H1 (cell line): ENCODE data around the gene R3HDM2. TPM values are rescaled to one million over a fixed set of nuclear protein-coding genes. Genes with fewer than 3 reads are reported as not detected.

Experiments used
- ASH2L ChIP-seq: fragments of 200-600, 300-600 bp; sonication (generic); IDR thresholded peaks from one replicate; pipeline ENCODE4 v1.7.1; 2017; ENCODE audit warnings: low read length
- GABPA ChIP-seq: IDR thresholded peaks from 2 replicates; pipeline ENCODE4 v1.6.1; 2011; ENCODE audit warnings: mild to moderate bottlenecking, low read length, moderate library complexity, borderline replicate concordance; ENCODE audit not compliant: insufficient read depth
- SIN3A ChIP-seq, 2 experiments: IDR thresholded peaks in 1 of 2; conservative IDR thresholded peaks in 1 of 2; 2 replicates each; pipeline ENCODE4 v1.6.1; 2011 to 2012; ENCODE audit warnings: low read length in 2 of 2, improper control_type of control experiment in 1 of 2, low read depth in 1 of 2, mild to moderate bottlenecking in 1 of 2
- SUZ12 ChIP-seq: fragments of 200-600 bp; sonication (generic); IDR thresholded peaks from 2 replicates; pipeline ENCODE4 v1.6.1; 2012; ENCODE audit warnings: mild to moderate bottlenecking, inconsistent platforms, low read length, moderate library complexity, mixed read lengths
- polyA plus RNA-seq, 7 experiments: library from polyadenylated mRNA; depleted of rRNA in 3 of 7; stranded (reverse) in 5 of 7; unstranded in 2 of 7; fragments of >200 nt in 5 of 7; fragments of 200-250 nt in 2 of 7; gene quantifications; 1 replicate in 5 of 7; 2 replicates in 1 of 7; 4 replicates in 1 of 7; pipeline versions ENCODE4 v1.2.1 to v1.2.3, GENCODE V29; 2011 to 2013; ENCODE audit warnings: missing spikeins in 2 of 7, mixed read lengths in 2 of 7
- total RNA-seq: library from RNA; stranded (reverse); fragmentation: NEBNext Ultra II Directional; extraction: Animal tissue kit (Norgen Biotek cat#: 25700); gene quantifications from 2 replicates; pipeline ENCODE4 v1.2.1, GENCODE V29; 2021

The R3HDM2 gene
- total and polyA plus RNA-seq, 2 of the 8 experiments (the other 6 are each of a cell fraction or from before 2014, with no cell fraction given): 25.6 to 27.0 TPM

DNA sequence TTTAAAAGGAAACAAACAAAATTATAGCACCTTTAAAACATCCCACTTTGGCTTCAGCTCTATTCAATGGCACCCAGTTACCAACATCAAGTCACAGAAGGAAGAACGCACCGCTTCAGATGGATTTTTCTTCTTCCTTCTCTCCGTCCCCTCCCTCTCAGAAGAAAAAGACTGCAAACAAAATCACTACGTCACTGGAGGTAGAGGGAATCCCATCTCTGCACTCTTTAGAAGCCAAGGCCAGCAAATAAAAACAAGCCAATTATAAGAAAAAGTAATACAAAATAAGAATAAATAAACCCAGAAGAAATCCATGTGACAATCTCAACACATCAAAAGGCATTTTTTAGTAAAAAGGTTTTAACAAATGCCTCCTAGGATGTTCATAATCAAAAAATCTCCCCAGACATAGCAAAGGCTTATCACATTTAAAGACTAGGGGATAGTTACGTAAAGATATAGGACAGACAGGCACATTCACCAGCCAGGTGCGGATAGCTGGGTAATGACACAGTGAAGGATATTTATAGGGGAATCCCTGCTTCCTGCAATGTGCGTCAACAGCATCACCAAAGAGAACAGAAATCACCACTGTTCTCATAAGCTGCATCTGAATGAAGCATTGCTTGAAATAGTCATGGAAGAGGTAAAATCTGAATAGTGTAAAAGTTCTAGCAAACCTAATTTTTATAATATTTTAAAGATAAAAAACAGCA, 89.4 kb downstream of the R3HDM2 start (continued):
- TF ChIP-seq GABPA (no peak), SIN3A (conservative IDR thresholded peaks at IDR 0.05 in 1 of 2, IDR thresholded peaks at IDR 0.05 in 1 of 2; ENCODE audit: low read depth in 1 of 2, low read length in 2 of 2) (no peak), SUZ12 (no peak), ASH2L (no peak)
- TF ChIP-seq, all 59 proteins: peak for 0
